ENCODE results near the gene ABLIM2. TPM values are rescaled to one million over a fixed set of nuclear protein-coding genes. Genes with fewer than 3 reads are reported as not detected.

Gene ABLIM2
- total RNA-seq, 2 donors from 2014 or later: 6.0 to 20.8 TPM

DNA sequence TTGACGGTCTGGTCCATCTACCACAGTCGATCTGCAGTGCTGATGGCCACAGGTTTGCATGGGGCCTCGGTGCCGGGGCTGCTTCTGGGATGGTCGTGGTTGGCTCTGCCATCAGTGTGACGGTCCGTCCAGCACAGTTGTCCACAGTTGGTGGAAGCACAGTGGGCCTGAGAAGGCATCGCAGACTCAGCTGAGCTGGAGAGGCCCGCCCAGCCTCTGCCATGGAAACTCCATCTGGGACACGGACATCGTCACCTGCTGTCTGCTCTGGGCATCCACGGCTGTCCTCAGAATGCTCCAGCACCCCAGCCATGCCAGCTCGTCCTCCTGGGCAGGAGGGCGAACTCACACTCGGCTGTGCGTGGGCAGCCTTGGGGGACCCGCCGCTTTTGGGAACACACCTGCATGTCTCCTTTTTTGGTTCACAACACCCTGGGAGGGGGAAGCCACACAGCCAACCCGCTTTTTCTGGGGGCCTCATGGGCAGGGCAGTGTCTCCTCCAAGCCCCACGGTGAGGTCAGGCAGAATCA, 33.0 kb downstream of the ABLIM2 start:
- H3K9me3 ChIP-seq: no peaks in the 10 kb centered on the region
- no peak for TF ChIP-seq POLR2A (IDR thresholded peaks at IDR 0.05)
- TF ChIP-seq, protein P1, sequence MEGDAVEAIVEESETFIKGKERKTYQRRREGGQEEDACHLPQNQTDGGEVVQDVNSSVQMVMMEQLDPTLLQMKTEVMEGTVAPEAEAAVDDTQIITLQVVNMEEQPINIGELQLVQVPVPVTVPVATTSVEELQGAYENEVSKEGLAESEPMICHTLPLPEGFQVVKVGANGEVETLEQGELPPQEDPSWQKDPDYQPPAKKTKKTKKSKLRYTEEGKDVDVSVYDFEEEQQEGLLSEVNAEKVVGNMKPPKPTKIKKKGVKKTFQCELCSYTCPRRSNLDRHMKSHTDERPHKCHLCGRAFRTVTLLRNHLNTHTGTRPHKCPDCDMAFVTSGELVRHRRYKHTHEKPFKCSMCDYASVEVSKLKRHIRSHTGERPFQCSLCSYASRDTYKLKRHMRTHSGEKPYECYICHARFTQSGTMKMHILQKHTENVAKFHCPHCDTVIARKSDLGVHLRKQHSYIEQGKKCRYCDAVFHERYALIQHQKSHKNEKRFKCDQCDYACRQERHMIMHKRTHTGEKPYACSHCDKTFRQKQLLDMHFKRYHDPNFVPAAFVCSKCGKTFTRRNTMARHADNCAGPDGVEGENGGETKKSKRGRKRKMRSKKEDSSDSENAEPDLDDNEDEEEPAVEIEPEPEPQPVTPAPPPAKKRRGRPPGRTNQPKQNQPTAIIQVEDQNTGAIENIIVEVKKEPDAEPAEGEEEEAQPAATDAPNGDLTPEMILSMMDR (IDR thresholded peaks at IDR 0.05): no peak
- ATAC-seq (no peak), DNase-seq (no peak)
- H3K4me3 ChIP-seq: no peak overlapping the region
- H3K27ac ChIP-seq: no peak overlapping the region
- no peaks in the 10 kb centered on the region for H3K36me3 ChIP-seq (replicated peaks in 1 of 2; ENCODE audit: insufficient read depth in 1 of 2, low read depth in 2 of 2)
- 91 to 100% methylated on average over 9 to 20 of the region's 20 CpGs for WGBS, 2 donors
- H3K4me1 ChIP-seq: peaks cover 7% of the 10 kb centered on the region
- H3K27me3 ChIP-seq: no peaks in the 10 kb centered on the region
- intact Hi-C loops (cut with DNase I): no loop called here

- TF ChIP-seq, protein P1 (IDR thresholded peaks at IDR 0.05): no peak
- TF ChIP-seq POLR2A (IDR thresholded peaks at IDR 0.05): no peak
- ATAC-seq (no peak), DNase-seq (no peak)
- Histone ChIP-seq H3K27ac (no peak overlapping the region), H3K36me3 (replicated peaks in 1 of 2; ENCODE audit: insufficient read depth in 1 of 2, low read depth in 2 of 2) (no peaks in the 10 kb centered on the region), H3K4me3 (no peak overlapping the region), H3K4me1 (peaks cover 11% of the 10 kb centered on the region), H3K9me3 (no peaks in the 10 kb centered on the region), H3K27me3 (no peaks in the 10 kb centered on the region)
- intact Hi-C loops (cut with DNase I): no loop called here
- WGBS, 2 donors: 66 to 86% methylated on average over 5 of the region's 5 CpGs
Observed at GRCh38 chr4:8123870-8124269, 34.7 kb downstream of the ABLIM2 start.

DNA sequence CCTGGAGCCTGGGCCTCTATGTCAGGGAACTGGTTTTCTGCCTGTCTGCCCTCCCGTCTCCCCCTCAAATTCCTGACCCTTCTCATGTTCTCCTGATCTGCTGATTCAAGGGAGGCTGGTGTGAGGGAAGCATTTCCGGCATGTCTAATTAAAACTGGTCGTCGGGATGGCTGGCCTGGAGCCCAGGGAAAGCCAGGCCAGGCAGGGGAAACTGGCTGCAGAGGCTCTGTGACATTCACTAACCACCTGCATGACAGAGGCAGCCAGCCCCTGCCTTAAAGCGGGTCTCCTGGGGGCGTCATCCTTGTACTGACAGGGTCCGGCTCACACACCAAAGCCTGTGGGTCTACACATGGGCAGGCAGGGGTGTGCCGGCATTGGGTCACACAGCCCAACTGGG, 35.2 kb downstream of the ABLIM2 start:
- WGBS, 2 donors: 64 to 67% methylated on average over 7 to 8 of the region's 8 CpGs
- Histone ChIP-seq H3K9me3 (no peaks in the 10 kb centered on the region), H3K27ac (no peak overlapping the region), H3K4me3 (no peak overlapping the region), H3K4me1 (peaks cover 11% of the 10 kb centered on the region), H3K36me3 (replicated peaks in 1 of 2; ENCODE audit: insufficient read depth in 1 of 2, low read depth in 2 of 2) (no peaks in the 10 kb centered on the region), H3K27me3 (no peaks in the 10 kb centered on the region)
- intact Hi-C loops (cut with DNase I): no loop called here
- TF ChIP-seq, protein P1 (IDR thresholded peaks at IDR 0.05): no peak
- TF ChIP-seq POLR2A (IDR thresholded peaks at IDR 0.05): no peak
- no peak for ATAC-seq
- no peak for DNase-seq

DNA sequence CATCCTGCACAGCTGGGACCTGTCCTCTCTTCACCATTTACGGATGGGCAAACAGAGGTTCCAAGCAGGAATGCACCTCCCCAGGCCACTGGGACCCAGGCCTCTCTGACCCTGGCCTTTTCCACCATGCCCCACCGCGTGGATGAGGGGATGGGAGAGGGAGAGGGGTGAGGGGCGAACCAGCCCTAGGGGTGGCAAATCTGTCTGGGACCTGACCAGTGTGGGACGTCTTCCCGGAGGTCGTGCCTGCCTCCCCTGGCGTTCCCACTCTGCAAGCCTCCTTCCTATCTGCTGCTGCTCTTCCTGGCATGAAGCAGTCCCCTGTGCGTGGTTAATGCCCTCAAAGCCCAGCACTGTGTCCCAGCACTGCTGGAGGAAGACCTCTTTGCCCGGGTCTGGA, 35.9 kb downstream of the ABLIM2 start:
- 93% methylated on average over 10 of the region's 10 CpGs for WGBS, 2 donors

More for the DNA sequence above, 35.9 kb downstream of the ABLIM2 start:
- H3K36me3 ChIP-seq (replicated peaks in 1 of 2; ENCODE audit: insufficient read depth in 1 of 2, low read depth in 2 of 2): no peaks in the 10 kb centered on the region
- intact Hi-C loops (cut with DNase I): no loop called here
- no peak overlapping the region for H3K4me3 ChIP-seq
- no peak overlapping the region for H3K27ac ChIP-seq
- no peaks in the 10 kb centered on the region for H3K9me3 ChIP-seq
- H3K27me3 ChIP-seq: no peaks in the 10 kb centered on the region
- no peak for TF ChIP-seq POLR2A (IDR thresholded peaks at IDR 0.05)
- TF ChIP-seq, protein P1 (IDR thresholded peaks at IDR 0.05): no peak
- peaks cover 11% of the 10 kb centered on the region for H3K4me1 ChIP-seq
- ATAC-seq: no peak
- DNase-seq: no peak

Measured in body of pancreas (tissue), 4 donors.